HepG2 (cell line): ENCODE data around the gene SLC19A1. TPM values are rescaled to one million over a fixed set of nuclear protein-coding genes. Genes with fewer than 3 reads are reported as not detected.

Source experiments
- CC2D1A ChIP-seq: sonication (generic); formaldehyde crosslinking; IDR thresholded peaks from 2 replicates; pipeline ENCODE4 v1.8.1; 2023; ENCODE audit warnings: mild to moderate bottlenecking, missing genetic modification reagents
- HDAC1 ChIP-seq: sonication (generic); formaldehyde crosslinking; IDR thresholded peaks from 2 replicates; pipeline ENCODE4 v1.5.1; 2020; ENCODE audit warnings: mild to moderate bottlenecking, missing genetic modification reagents
- HNF4A ChIP-seq: sonication (generic); formaldehyde crosslinking; IDR thresholded peaks from 2 replicates; pipeline ENCODE4 v1.4.0; 2020; ENCODE audit warnings: missing genetic modification reagents
- KDM1A ChIP-seq: IDR thresholded peaks from 2 replicates; pipeline ENCODE4 v1.6.1; 2016; ENCODE audit warnings: missing compliant biosample characterization
- RAD21 ChIP-seq: fragments of 450-650 bp; formaldehyde crosslinking; IDR thresholded peaks from 2 replicates; pipeline ENCODE4 v1.5.0; 2020; ENCODE audit warnings: mild to moderate bottlenecking
- RARA ChIP-seq: IDR thresholded peaks from 2 replicates; pipeline ENCODE4 v1.6.1; 2016; ENCODE audit warnings: missing genetic modification reagents, missing compliant biosample characterization
- RARG ChIP-seq: sonication (generic); formaldehyde crosslinking; IDR thresholded peaks from 2 replicates; pipeline ENCODE4 v1.4.0; 2020; ENCODE audit warnings: low read depth, mild to moderate bottlenecking, missing genetic modification reagents
- SALL1 ChIP-seq: sonication (generic); formaldehyde crosslinking; IDR thresholded peaks from 2 replicates; pipeline ENCODE4 v1.8.0; 2022; ENCODE audit warnings: mild to moderate bottlenecking, missing genetic modification reagents
- TBX2 ChIP-seq: sonication (generic); formaldehyde crosslinking; IDR thresholded peaks from 2 replicates; pipeline ENCODE4 v1.5.0; 2020; ENCODE audit warnings: missing genetic modification reagents, mild to moderate bottlenecking, borderline replicate concordance
- TCF7 ChIP-seq: sonication (generic); IDR thresholded peaks from 2 replicates; pipeline ENCODE4 v1.6.1; 2016; ENCODE audit warnings: antibody characterized with exemption, low read depth
- ZMYM4 ChIP-seq: sonication (generic); formaldehyde crosslinking; IDR thresholded peaks from 2 replicates; pipeline ENCODE4 v1.8.1; 2023; ENCODE audit warnings: mild to moderate bottlenecking, missing genetic modification reagents
- ZNF160 ChIP-seq: sonication (generic); formaldehyde crosslinking; IDR thresholded peaks from 2 replicates; pipeline ENCODE4 v1.8.0; 2022; ENCODE audit warnings: mild to moderate bottlenecking, inconsistent platforms, missing genetic modification reagents
- ZNF235 ChIP-seq: sonication (generic); formaldehyde crosslinking; IDR thresholded peaks from 2 replicates; pipeline ENCODE4 v1.8.1; 2023; ENCODE audit warnings: mild to moderate bottlenecking, missing genetic modification reagents, borderline replicate concordance
- ZNF3 ChIP-seq: IDR thresholded peaks from 2 replicates; pipeline ENCODE4 v1.7.0; 2017; ENCODE audit warnings: inconsistent platforms
- ZNF367 ChIP-seq: sonication (generic); formaldehyde crosslinking; IDR thresholded peaks from 2 replicates; pipeline ENCODE4 v1.4.0; 2020; ENCODE audit warnings: missing genetic modification reagents, borderline replicate concordance
- ZNF841 ChIP-seq: sonication (generic); formaldehyde crosslinking; IDR thresholded peaks from 2 replicates; pipeline ENCODE4 v1.8.1; 2023; ENCODE audit warnings: missing genetic modification reagents, borderline replicate concordance
- polyA plus RNA-seq, 8 experiments: library from polyadenylated mRNA; depleted of rRNA in 3 of 8; stranded (reverse) in 7 of 8; unstranded in 1 of 8; fragments of >200 nt; fragmentation: Illumina TruSeq in 4 of 8; extraction: Trizol in 4 of 8; gene quantifications; 2 replicates each; pipeline versions ENCODE4 v1.2.1 to v1.2.3, GENCODE V29; 2011 to 2016; ENCODE audit warnings: low read depth in 4 of 8, missing spikeins in 1 of 8, mixed read lengths in 1 of 8; ENCODE audit not compliant: insufficient read depth in 1 of 8
- total RNA-seq, 5 experiments: library from RNA; depleted of rRNA; stranded (reverse); fragments of >200 nt; fragmentation: Illumina TruSeq; extraction: Trizol; gene quantifications; 2 replicates each; pipeline ENCODE4 v1.2.3, GENCODE V29; 2016; ENCODE audit warnings: low read depth in 1 of 5
- TF ChIP-seq, protein P1 (sequence below): sonication (generic); formaldehyde crosslinking; IDR thresholded peaks from 2 replicates; pipeline ENCODE4 v1.5.1; 2020; ENCODE audit warnings: missing genetic modification reagents, mild to moderate bottlenecking, borderline replicate concordance
- TF ChIP-seq, protein P2 (sequence below): sonication (generic); formaldehyde crosslinking; IDR thresholded peaks from 2 replicates; pipeline ENCODE4 v1.4.0; 2020; ENCODE audit warnings: missing genetic modification reagents
- TF ChIP-seq, protein P3 (sequence below): sonication (generic); formaldehyde crosslinking; IDR thresholded peaks from 2 replicates; pipeline ENCODE4 v1.4.0; 2020; ENCODE audit warnings: mild to moderate bottlenecking, missing genetic modification reagents, borderline replicate concordance

The SLC19A1 gene
- total and polyA plus RNA-seq, 2 of the 13 experiments (the other 11 are each of a cell fraction or from before 2014, with no cell fraction given), result 21.8 to 23.0 TPM

DNA sequence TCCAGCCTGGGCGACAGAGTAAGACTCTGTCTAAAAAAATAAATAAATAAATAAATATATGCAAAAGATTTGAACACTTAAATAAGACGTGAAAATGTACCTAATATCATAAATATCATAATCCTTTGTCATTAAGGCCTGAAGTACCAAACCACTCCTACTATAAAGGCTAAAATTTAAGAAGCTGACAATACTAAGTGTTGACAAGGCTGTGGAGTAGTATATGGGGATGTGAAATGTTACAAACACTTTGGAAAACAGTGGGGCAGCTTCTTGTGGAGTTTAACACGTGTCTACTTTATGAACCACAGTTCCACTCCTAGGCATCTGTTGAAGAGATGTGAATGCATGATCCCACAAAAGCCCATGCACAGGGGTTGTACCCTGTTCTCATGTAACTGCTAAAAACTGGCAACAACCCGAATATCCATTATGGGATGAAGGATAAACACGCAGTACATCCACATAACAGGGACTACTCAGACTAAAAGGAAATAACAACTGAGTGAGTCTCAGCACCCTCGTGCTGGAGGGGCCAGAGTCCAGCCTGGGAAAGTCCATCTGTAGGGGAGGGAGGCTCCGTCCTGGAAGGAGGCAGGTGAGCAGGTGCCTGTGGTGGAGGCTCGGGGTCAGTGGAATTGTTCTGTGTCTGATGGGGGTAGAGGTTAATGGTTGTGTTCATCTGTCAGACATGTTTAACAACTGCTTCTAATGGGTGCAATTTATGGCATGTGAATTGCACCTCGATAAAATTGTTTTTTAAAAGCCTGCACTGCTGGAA lies 6.7 kb upstream of the SLC19A1 start (continued):
- TF ChIP-seq, protein P1, sequence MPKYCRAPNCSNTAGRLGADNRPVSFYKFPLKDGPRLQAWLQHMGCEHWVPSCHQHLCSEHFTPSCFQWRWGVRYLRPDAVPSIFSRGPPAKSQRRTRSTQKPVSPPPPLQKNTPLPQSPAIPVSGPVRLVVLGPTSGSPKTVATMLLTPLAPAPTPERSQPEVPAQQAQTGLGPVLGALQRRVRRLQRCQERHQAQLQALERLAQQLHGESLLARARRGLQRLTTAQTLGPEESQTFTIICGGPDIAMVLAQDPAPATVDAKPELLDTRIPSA (CRISPR knock-in tag), result no peak
- TF ChIP-seq ZNF3 (CRISPR knock-in tag), result no peak
- no peak for TF ChIP-seq KDM1A (CRISPR knock-in tag)
- no peak for TF ChIP-seq ZNF235 (CRISPR knock-in tag)
- peak; percentile 45; the same call in 1 of the 2 replicates for TF ChIP-seq SALL1 (CRISPR knock-in tag)
- no peak for TF ChIP-seq RARG (CRISPR knock-in tag)
- 0 out of 2 replicates have a peak, but pooled peaks have one; percentile 31 for TF ChIP-seq HDAC1 (CRISPR knock-in tag)
- TF ChIP-seq CC2D1A (CRISPR knock-in tag), result no peak
- peak; percentile 76 for TF ChIP-seq HNF4A (CRISPR knock-in tag)
- TF ChIP-seq, protein P2, sequence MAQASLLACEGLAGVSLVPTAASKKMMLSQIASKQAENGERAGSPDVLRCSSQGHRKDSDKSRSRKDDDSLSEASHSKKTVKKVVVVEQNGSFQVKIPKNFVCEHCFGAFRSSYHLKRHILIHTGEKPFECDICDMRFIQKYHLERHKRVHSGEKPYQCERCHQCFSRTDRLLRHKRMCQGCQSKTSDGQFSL (CRISPR knock-in tag), result no peak
- no peak for TF ChIP-seq TCF7
- TF ChIP-seq ZNF841 (CRISPR knock-in tag), result no peak
- TF ChIP-seq ZNF367, result no peak
- TF ChIP-seq ZNF160 (CRISPR knock-in tag), result no peak
- no peak for TF ChIP-seq RAD21 (CRISPR knock-in tag)
- no peak for TF ChIP-seq TBX2 (CRISPR knock-in tag)
- no peak for TF ChIP-seq ZMYM4
- TF ChIP-seq, protein P3, sequence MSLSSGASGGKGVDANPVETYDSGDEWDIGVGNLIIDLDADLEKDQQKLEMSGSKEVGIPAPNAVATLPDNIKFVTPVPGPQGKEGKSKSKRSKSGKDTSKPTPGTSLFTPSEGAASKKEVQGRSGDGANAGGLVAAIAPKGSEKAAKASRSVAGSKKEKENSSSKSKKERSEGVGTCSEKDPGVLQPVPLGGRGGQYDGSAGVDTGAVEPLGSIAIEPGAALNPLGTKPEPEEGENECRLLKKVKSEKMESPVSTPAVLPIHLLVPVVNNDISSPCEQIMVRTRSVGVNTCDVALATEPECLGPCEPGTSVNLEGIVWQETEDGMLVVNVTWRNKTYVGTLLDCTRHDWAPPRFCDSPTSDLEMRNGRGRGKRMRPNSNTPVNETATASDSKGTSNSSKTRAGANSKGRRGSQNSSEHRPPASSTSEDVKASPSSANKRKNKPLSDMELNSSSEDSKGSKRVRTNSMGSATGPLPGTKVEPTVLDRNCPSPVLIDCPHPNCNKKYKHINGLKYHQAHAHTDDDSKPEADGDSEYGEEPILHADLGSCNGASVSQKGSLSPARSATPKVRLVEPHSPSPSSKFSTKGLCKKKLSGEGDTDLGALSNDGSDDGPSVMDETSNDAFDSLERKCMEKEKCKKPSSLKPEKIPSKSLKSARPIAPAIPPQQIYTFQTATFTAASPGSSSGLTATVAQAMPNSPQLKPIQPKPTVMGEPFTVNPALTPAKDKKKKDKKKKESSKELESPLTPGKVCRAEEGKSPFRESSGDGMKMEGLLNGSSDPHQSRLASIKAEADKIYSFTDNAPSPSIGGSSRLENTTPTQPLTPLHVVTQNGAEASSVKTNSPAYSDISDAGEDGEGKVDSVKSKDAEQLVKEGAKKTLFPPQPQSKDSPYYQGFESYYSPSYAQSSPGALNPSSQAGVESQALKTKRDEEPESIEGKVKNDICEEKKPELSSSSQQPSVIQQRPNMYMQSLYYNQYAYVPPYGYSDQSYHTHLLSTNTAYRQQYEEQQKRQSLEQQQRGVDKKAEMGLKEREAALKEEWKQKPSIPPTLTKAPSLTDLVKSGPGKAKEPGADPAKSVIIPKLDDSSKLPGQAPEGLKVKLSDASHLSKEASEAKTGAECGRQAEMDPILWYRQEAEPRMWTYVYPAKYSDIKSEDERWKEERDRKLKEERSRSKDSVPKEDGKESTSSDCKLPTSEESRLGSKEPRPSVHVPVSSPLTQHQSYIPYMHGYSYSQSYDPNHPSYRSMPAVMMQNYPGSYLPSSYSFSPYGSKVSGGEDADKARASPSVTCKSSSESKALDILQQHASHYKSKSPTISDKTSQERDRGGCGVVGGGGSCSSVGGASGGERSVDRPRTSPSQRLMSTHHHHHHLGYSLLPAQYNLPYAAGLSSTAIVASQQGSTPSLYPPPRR, result no peak
- peak; percentile 31; the same call in 1 of the 2 replicates for TF ChIP-seq RARA (CRISPR knock-in tag)
